ENCODE measurements around the gene XRCC3.

Gene XRCC3

GRCh38 chr14:103737432-103738045 is 22.3 kb upstream of the XRCC3 start:
- Histone ChIP-seq H3K9me3 (no peaks in the 10 kb centered on the region), H3K4me1 (no peaks in the 10 kb centered on the region), H3K36me3 (peaks cover 99% of the 10 kb centered on the region), H3K4me3 (ENCODE audit: low read depth, low read length) (no peak overlapping the region), H3K27me3 (no peaks in the 10 kb centered on the region)
- no peak for DNase-seq
- no peak for TF ChIP-seq CTCF (IDR thresholded peaks at IDR 0.05; ENCODE audit: low read depth, low read length)

GRCh38 chr14:103736546-103737431 is 21.5 kb upstream of the XRCC3 start:
- DNase-seq = no peak

GRCh38 chr14:103735815-103736545 is 20.7 kb upstream of the XRCC3 start:
- DNase-seq = no peak
- H3K36me3 ChIP-seq = peaks cover 95% of the 10 kb centered on the region
- TF ChIP-seq CTCF (IDR thresholded peaks at IDR 0.05; ENCODE audit: low read depth, low read length) = no peak
- no peaks in the 10 kb centered on the region for H3K9me3 ChIP-seq
- no peak overlapping the region for H3K4me3 ChIP-seq (ENCODE audit: low read depth, low read length)
- no peaks in the 10 kb centered on the region for H3K27me3 ChIP-seq
- no peaks in the 10 kb centered on the region for H3K4me1 ChIP-seq

More at GRCh38 chr14:103736546-103737431, 21.5 kb upstream of the XRCC3 start:
- H3K4me1 ChIP-seq = no peaks in the 10 kb centered on the region
- H3K4me3 ChIP-seq (ENCODE audit: low read depth, low read length) = no peak overlapping the region
- TF ChIP-seq CTCF (IDR thresholded peaks at IDR 0.05; ENCODE audit: low read depth, low read length) = no peak
- peaks cover 99% of the 10 kb centered on the region for H3K36me3 ChIP-seq
- H3K9me3 ChIP-seq = no peaks in the 10 kb centered on the region
- no peaks in the 10 kb centered on the region for H3K27me3 ChIP-seq

- 0 out of 2 replicates have a peak, but pooled peaks cover 2% of the 10 kb centered on the region for H3K4me1 ChIP-seq
- no peaks in the 10 kb centered on the region for H3K9me3 ChIP-seq
- DNase-seq = no peak
- no peak for TF ChIP-seq CTCF (IDR thresholded peaks at IDR 0.05; ENCODE audit: low read depth, low read length)
- peaks cover 92% of the 10 kb centered on the region for H3K36me3 ChIP-seq
- no peaks in the 10 kb centered on the region for H3K27me3 ChIP-seq
- no peak overlapping the region for H3K4me3 ChIP-seq (ENCODE audit: low read depth, low read length)
Measured at GRCh38 chr14:103735439-103735814, 20.2 kb upstream of the XRCC3 start.

- H3K4me3 ChIP-seq (ENCODE audit: low read depth, low read length) = no peak overlapping the region
- H3K4me1 ChIP-seq = peaks cover 6% of the 10 kb centered on the region; the same call in 1 of the 2 replicates
- no peaks in the 10 kb centered on the region for H3K27me3 ChIP-seq
- no peaks in the 10 kb centered on the region for H3K9me3 ChIP-seq
- no peak for DNase-seq
- peaks cover 92% of the 10 kb centered on the region for H3K36me3 ChIP-seq
- no peak for TF ChIP-seq CTCF (IDR thresholded peaks at IDR 0.05; ENCODE audit: low read depth, low read length)
Measured at GRCh38 chr14:103735022-103735421, 19.8 kb upstream of the XRCC3 start.
